ENCODE measurements around the gene HSPD1. TPM values are rescaled to one million over a fixed set of nuclear protein-coding genes. Genes with fewer than 3 reads are reported as not detected.
A peak's percentile ranks its signal among the peaks of the same experiment; 100 is the strongest.

Gene HSPD1
- total and polyA plus RNA-seq, 2 of the 13 experiments (the other 11 are each of a cell fraction or from before 2014, with no cell fraction given) = 685 to 2,610 TPM

DNA sequence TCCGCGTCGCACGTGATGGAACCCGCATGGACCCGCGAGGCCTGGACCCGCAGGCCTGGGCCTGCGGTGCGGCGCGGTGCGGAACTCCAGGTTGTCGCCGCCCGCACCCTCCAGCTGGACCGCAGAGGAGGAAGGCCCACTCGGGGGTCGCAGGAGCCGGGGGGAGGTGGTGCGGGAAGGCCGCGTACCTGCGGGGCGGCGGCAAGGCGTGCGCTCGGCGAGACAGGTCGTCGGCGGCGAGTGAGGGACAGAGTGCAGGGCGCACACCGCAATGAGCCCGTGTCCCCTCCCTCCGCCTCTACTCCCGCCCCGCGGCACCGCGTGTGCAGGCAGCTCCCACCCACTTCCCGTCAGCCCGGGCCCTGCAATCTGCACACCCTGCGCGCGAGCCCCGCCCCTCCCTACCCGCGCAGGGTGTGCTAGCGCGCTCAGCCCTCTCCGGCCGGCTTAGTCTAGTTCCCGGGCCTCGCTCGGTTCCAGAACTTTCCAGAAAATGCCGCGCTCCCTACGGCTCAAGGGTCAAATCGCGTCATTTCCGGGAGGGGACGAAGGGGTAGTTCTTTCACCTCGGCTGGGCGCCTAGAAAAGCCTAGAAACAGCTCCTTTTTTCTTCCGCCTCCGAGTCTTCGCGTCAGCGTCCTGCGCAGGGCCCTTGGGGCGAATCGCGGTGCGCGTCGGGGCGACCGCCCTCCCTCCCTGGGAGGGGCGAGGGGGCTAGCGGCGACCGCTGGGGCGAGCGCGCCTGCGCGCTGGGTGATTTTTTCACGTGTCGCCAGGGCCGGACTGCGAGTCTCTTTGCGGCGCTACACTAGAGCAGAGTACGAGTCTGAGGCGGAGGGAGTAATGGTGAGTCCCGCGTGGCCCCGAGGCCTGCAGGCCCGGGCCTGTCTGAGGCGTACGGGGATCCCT, at the start of gene HSPD1, which contains the start of gene HSPE1 (continued):
- TF ChIP-seq, protein P1, sequence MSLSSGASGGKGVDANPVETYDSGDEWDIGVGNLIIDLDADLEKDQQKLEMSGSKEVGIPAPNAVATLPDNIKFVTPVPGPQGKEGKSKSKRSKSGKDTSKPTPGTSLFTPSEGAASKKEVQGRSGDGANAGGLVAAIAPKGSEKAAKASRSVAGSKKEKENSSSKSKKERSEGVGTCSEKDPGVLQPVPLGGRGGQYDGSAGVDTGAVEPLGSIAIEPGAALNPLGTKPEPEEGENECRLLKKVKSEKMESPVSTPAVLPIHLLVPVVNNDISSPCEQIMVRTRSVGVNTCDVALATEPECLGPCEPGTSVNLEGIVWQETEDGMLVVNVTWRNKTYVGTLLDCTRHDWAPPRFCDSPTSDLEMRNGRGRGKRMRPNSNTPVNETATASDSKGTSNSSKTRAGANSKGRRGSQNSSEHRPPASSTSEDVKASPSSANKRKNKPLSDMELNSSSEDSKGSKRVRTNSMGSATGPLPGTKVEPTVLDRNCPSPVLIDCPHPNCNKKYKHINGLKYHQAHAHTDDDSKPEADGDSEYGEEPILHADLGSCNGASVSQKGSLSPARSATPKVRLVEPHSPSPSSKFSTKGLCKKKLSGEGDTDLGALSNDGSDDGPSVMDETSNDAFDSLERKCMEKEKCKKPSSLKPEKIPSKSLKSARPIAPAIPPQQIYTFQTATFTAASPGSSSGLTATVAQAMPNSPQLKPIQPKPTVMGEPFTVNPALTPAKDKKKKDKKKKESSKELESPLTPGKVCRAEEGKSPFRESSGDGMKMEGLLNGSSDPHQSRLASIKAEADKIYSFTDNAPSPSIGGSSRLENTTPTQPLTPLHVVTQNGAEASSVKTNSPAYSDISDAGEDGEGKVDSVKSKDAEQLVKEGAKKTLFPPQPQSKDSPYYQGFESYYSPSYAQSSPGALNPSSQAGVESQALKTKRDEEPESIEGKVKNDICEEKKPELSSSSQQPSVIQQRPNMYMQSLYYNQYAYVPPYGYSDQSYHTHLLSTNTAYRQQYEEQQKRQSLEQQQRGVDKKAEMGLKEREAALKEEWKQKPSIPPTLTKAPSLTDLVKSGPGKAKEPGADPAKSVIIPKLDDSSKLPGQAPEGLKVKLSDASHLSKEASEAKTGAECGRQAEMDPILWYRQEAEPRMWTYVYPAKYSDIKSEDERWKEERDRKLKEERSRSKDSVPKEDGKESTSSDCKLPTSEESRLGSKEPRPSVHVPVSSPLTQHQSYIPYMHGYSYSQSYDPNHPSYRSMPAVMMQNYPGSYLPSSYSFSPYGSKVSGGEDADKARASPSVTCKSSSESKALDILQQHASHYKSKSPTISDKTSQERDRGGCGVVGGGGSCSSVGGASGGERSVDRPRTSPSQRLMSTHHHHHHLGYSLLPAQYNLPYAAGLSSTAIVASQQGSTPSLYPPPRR (CRISPR knock-in tag; IDR thresholded peaks at IDR 0.05; ENCODE audit: borderline replicate concordance) = peak; percentile 83
- TF ChIP-seq ZBTB21 (CRISPR knock-in tag; IDR thresholded peaks at IDR 0.05) (peak; percentile 66; the same call in 1 of the 2 replicates), ETV5 (CRISPR knock-in tag; IDR thresholded peaks at IDR 0.05; ENCODE audit: borderline replicate concordance) (peak; percentile 93), GFI1 (CRISPR knock-in tag; IDR thresholded peaks at IDR 0.05; ENCODE audit: borderline replicate concordance) (peak; percentile 29), KDM1A (CRISPR knock-in tag; IDR thresholded peaks at IDR 0.05) (no peak; the same call in 1 of the 2 replicates), ZNF550 (CRISPR knock-in tag; IDR thresholded peaks at IDR 0.05; ENCODE audit: borderline replicate concordance) (no peak)
- TF ChIP-seq, protein P2, sequence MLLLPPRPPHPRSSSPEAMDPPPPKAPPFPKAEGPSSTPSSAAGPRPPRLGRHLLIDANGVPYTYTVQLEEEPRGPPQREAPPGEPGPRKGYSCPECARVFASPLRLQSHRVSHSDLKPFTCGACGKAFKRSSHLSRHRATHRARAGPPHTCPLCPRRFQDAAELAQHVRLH (CRISPR knock-in tag; IDR thresholded peaks at IDR 0.05; ENCODE audit: borderline replicate concordance, low read depth) = peak; percentile 86
- TF ChIP-seq, protein P3, sequence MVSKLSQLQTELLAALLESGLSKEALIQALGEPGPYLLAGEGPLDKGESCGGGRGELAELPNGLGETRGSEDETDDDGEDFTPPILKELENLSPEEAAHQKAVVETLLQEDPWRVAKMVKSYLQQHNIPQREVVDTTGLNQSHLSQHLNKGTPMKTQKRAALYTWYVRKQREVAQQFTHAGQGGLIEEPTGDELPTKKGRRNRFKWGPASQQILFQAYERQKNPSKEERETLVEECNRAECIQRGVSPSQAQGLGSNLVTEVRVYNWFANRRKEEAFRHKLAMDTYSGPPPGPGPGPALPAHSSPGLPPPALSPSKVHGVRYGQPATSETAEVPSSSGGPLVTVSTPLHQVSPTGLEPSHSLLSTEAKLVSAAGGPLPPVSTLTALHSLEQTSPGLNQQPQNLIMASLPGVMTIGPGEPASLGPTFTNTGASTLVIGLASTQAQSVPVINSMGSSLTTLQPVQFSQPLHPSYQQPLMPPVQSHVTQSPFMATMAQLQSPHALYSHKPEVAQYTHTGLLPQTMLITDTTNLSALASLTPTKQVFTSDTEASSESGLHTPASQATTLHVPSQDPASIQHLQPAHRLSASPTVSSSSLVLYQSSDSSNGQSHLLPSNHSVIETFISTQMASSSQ (IDR thresholded peaks at IDR 0.05; ENCODE audit: low read depth) = peak; percentile 74; the same call in 1 of the 2 replicates
- TF ChIP-seq, protein P3 (CRISPR knock-in tag; IDR thresholded peaks at IDR 0.05; ENCODE audit: borderline replicate concordance) = peak; percentile 91
- TF ChIP-seq, protein P4, sequence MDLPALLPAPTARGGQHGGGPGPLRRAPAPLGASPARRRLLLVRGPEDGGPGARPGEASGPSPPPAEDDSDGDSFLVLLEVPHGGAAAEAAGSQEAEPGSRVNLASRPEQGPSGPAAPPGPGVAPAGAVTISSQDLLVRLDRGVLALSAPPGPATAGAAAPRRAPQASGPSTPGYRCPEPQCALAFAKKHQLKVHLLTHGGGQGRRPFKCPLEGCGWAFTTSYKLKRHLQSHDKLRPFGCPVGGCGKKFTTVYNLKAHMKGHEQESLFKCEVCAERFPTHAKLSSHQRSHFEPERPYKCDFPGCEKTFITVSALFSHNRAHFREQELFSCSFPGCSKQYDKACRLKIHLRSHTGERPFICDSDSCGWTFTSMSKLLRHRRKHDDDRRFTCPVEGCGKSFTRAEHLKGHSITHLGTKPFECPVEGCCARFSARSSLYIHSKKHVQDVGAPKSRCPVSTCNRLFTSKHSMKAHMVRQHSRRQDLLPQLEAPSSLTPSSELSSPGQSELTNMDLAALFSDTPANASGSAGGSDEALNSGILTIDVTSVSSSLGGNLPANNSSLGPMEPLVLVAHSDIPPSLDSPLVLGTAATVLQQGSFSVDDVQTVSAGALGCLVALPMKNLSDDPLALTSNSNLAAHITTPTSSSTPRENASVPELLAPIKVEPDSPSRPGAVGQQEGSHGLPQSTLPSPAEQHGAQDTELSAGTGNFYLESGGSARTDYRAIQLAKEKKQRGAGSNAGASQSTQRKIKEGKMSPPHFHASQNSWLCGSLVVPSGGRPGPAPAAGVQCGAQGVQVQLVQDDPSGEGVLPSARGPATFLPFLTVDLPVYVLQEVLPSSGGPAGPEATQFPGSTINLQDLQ (CRISPR knock-in tag; IDR thresholded peaks at IDR 0.05) = peak; percentile 98
- TF ChIP-seq, protein P5, sequence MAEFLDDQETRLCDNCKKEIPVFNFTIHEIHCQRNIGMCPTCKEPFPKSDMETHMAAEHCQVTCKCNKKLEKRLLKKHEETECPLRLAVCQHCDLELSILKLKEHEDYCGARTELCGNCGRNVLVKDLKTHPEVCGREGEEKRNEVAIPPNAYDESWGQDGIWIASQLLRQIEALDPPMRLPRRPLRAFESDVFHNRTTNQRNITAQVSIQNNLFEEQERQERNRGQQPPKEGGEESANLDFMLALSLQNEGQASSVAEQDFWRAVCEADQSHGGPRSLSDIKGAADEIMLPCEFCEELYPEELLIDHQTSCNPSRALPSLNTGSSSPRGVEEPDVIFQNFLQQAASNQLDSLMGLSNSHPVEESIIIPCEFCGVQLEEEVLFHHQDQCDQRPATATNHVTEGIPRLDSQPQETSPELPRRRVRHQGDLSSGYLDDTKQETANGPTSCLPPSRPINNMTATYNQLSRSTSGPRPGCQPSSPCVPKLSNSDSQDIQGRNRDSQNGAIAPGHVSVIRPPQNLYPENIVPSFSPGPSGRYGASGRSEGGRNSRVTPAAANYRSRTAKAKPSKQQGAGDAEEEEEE (CRISPR knock-in tag; IDR thresholded peaks at IDR 0.05; ENCODE audit: borderline replicate concordance) = peak; percentile 94; the same call in 1 of the 2 replicates
